SIG-M5 (cell line): ENCODE measurements around the gene PPP3R2.
A peak's percentile ranks its signal among the peaks of the same experiment; 100 is the strongest.
"Not testable (repeated sequence)": the region's sequence is repeated elsewhere in the genome, so short reads cannot be mapped to it uniquely, and the experiment has no call there.

Experiments used
- DNase-seq: peaks from one replicate; lab custom pipeline; 2025; lab: John Stamatoyannopoulos, UW

Gene PPP3R2

DNA sequence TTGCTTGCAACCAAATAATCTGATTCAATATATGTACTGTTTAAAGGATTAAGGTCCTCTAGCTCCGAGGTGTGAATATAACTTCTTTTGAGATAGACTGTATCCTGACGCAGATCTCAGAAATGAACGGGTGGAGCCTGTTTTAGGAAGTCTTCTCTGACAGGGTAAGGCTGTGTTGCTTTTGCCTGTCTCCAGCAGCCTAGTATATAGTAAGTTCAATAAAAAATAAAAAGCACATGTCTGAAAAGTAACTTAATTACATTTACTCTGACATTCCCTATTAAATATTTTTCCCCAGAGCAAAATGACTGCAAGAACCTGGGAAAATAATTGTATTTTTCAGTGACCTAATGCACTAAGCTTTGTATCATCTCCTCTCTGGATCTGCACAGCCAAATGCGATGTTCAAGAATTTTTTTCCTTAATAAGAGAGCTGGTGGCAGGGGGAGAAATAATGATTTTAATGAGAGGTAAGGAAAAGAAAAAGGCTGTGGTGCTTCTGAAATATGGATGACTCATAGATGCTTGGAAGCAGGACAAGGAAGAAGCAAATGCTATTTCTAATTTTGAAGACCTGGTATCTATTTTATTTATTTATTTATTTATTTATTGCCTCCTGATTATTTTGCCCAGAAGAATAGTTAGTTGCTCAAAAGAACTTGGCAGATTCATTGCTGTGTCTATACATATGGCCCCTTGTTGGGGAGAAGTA is 7.3 kb downstream of the PPP3R2 start:
- no peak for DNase-seq

- no peak for DNase-seq
Observed at GRCh38 chr9:101586651-101587050, 8.1 kb downstream of the PPP3R2 start.

- peak; percentile 39 for DNase-seq
Observed at GRCh38 chr9:101585740-101586139, 9.0 kb downstream of the PPP3R2 start.

DNA sequence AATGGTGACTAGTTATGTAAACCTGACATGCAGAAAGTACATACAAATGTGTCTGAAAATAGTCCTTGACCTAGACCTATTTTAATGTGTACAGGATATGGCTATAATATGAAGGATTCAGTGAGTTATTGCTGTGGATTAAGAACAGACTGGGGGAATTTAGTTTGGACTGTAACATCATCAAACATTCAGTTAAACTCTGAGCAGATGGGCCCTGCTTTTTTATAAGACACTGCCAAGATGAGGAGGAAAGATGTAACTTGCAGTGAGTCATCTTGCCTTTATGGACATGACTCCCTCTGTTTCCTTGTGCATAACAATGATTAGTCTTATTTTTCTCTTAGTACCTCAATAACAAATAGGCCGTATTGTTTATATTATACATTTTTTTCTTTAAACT is 12.2 kb downstream of the PPP3R2 start:
- DNase-seq = no peak

GRCh38 chr9:101579711-101580545 is 14.8 kb downstream of the PPP3R2 start:
- DNase-seq = no peak

GRCh38 chr9:101578378-101578777 is 16.4 kb downstream of the PPP3R2 start:
- no peak for DNase-seq

DNA sequence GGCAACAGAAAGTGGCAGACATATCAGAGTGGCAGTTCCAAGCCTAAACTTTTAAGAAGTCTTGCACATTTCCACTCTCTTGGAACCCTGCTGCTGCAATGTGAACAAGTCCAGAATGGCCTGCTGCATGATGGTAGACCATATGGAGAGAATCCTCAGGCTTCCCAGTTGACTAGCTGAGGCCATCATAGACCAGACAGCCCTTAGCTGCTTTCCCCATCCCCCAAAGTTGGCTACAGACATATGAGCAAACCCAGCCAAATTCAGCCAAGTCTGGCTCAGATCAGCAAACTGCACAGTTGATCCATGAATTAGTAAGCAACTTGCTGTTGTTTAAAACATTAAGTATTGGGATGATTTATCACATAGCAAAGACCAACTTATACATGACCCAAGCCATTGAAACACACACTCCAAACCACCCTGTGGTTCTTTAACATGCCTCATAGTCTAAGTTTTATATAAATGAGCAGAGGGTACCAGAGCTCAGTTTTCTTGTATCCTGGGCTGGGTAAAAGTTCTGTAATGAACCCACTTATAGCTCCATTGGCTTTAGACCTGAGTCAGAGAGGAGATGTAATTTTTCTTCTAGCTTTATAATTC is 19.9 kb downstream of the PPP3R2 start:
- no peak for DNase-seq

- no peak for DNase-seq
Observed at GRCh38 chr9:101572316-101572715, 22.5 kb downstream of the PPP3R2 start.

GRCh38 chr9:101571114-101571513 is 23.7 kb downstream of the PPP3R2 start:
- no peak for DNase-seq

GRCh38 chr9:101569741-101570501 is 24.8 kb downstream of the PPP3R2 start:
- no peak for DNase-seq

- no peak for DNase-seq
Observed at GRCh38 chr9:101567725-101568350, 26.9 kb downstream of the PPP3R2 start.

DNA sequence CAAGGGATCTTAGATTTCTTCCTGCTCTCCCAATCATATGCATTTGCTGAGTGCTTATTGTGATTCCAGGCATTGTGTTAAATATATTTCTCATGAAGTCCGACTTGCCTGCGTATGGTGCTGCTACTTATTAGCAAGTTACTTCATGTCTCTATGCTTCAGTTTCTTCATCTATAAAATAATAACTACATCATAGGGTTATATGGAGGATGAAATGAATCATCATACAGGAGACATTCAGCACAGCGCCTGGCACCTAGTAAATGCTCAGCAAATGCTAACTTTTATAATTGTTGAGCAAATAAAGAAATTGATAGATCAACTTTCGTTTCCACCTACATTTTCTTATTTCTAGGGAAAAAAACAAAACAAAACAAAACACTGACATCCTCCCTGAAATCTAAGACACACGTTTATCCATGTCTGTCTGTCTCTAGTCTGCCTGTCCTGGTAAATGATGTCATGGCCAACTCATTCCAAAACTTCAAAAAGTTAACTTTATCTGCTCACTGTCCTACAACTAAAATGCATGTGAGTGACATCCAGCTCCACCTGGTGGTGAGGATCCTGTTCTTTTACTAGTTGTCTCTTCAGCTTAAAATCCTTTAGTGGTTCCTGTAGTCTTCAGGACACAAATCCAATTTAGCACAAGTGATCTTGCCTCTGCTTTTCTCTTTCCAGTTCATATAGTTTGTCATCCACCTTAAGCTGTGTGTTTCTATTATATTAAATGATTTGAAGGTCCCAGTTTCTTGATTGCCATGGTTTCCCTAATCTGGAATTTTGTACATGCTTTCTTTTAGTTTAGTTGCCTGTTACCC is 27.7 kb downstream of the PPP3R2 start:
- no peak for DNase-seq

DNA sequence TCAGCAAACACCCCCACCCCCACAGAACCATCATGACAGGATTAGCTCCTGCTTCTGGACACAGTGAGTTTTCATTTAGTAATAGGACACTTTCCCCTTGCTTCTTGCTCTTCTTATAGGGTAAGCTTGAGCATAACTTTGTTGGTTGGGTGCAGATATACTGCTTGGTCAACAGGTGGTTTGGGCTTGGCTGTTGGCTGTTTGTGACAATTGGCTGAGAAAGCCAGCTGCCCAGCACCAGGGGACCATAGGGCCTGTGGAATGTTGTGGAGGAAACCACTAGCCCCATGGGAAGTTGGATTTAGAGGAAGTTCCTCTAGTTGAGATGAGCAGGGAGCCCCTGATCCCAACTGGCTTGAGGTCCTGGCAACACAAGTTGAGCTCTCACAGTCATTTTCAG is 30.5 kb downstream of the PPP3R2 start:
- no peak for DNase-seq

DNA sequence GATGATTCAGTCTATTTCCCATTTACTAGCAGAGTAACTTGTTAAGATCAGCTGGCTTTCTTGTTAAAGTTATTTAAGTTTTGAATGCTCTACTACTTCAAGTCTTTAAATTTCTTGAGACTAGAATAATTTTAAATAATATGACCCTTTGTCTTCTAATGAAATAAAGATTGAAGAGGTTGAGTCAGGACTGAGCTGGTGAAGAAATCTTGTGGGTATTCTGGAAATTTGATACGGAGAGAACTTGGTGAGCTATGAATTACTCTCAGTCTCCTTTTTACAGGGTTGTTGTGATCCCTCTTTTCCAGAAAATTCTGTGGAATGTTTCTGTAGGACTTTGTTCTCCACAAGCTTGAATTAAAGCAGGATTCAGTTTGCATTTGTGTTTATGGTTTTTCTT is 31.8 kb downstream of the PPP3R2 start:
- DNase-seq = no peak

GRCh38 chr9:101561740-101562139 is 33.0 kb downstream of the PPP3R2 start:
- DNase-seq = no peak

DNA sequence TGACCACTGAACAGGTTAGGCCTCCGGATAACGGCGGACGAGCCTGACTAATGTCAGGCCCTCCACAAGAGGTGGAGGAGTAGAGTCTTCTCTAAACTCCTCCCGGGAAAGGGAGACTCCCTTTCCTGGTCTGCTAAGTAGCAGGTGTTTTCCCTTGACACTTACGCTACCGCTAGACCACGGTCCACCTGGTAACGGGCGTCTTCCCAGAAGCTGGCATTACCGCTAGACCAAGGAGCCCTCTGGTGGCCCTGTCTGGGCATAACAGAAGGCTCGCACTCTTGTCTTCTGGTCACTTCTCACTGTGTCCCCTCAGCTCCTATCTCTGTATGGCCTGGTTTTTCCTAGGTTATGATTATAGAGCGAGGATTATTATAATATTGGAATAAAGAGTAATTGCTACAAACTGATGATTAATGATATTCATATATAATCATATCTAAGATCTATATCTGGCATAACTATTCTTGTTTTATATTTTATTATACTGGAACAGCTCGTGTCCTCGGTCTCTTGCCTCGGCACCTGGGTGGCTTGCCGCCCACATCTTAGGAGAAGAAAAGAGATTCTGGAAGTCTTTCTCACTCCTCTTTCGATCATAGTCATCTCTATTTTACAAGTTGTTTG is 45.2 kb downstream of the PPP3R2 start:
- not testable (repeated sequence) for DNase-seq

GRCh38 chr9:101543098-101543735 is 51.6 kb downstream of the PPP3R2 start:
- DNase-seq = no peak
